Endothelial cell of umbilical vein (primary cell): ENCODE results near the gene CHCHD3. TPM values are rescaled to one million over a fixed set of nuclear protein-coding genes. Genes with fewer than 3 reads are reported as not detected.

ENCODE experiments used
- BruUV-seq: library from RNA; stranded (reverse); fragments of 400-500 nt; replicated peaks from 2 replicates; lab custom pipeline; 2021; lab: Mats Ljungman, UMichigan
- CTCF ChIA-PET: fragments of 300-600, 350-600 bp; sonication (Branson Sonifier 250); formaldehyde crosslinking; loops from one replicate; lab custom pipeline; 2021; ENCODE audit warnings: antibody characterized with exemption, inconsistent platforms; lab: Charles Lee
- POLR2A ChIA-PET: fragments of 300-600, 350-600 bp; sonication (Branson Sonifier 250); formaldehyde crosslinking; loops from one replicate; lab custom pipeline; 2021; ENCODE audit warnings: antibody characterized with exemption, inconsistent platforms; lab: Charles Lee
- DNase-seq: peaks from one replicate; pipeline ENCODE4 v3.0.0-alpha.2; 2011; ENCODE audit warnings: low read depth, low spot score
- FAIRE-seq: peaks from 2 replicates; lab custom pipeline; 2011; peaks lifted over from hg19 to GRCh38; lab: Jason Lieb, UNC
- H2AFZ ChIP-seq: 2 replicates; pipeline ENCODE4 v1.6.0; 2012; ENCODE audit warnings: low read depth, low read length, control low read depth, inconsistent platforms
- H3K27ac ChIP-seq: 2 replicates; pipeline ENCODE4 v1.5.1; 2011; ENCODE audit warnings: low read depth, mild to moderate bottlenecking, control low read depth, low read length, moderate library complexity; ENCODE audit not compliant: insufficient read depth
- H3K27me3 ChIP-seq, 2 experiments: 2 replicates each; pipeline versions ENCODE4 v1.6.0 to v1.6.1; 2011; ENCODE audit warnings: low read length in 2 of 2, mixed read lengths in 1 of 2; ENCODE audit not compliant: control insufficient read depth in 2 of 2, insufficient read depth in 2 of 2
- H3K36me3 ChIP-seq, 2 experiments: 2 replicates in 1 of 2; 3 replicates in 1 of 2; pipeline ENCODE4 v1.5.1; 2011; ENCODE audit warnings: low read length in 2 of 2, mild to moderate bottlenecking in 1 of 2, moderate library complexity in 1 of 2; ENCODE audit not compliant: control insufficient read depth in 2 of 2, insufficient read depth in 2 of 2; ENCODE audit errors: extremely low read depth in 1 of 2
- H3K4me1 ChIP-seq: 3 replicates; pipeline ENCODE4 v1.5.1; 2011; ENCODE audit warnings: mild to moderate bottlenecking, low read length; ENCODE audit not compliant: control insufficient read depth, insufficient read depth; ENCODE audit errors: extremely low read depth
- H3K4me2 ChIP-seq: 2 replicates; pipeline ENCODE4 v1.6.1; 2011; ENCODE audit warnings: low read length, control low read depth, mixed read lengths; ENCODE audit not compliant: insufficient read depth
- H3K4me3 ChIP-seq, 3 experiments: fragments of 200-600 bp in 1 of 3; sonication (generic), shearing (Covaris generic) in 1 of 3; replicated peaks in 1 of 3; 2 replicates each; pipeline ENCODE4 v1.5.1; 2011 to 2016; ENCODE audit warnings: control low read depth in 3 of 3, low read length in 3 of 3, mild to moderate bottlenecking in 2 of 3, inconsistent platforms in 1 of 3, low read depth in 1 of 3, moderate library complexity in 1 of 3; ENCODE audit not compliant: insufficient read depth in 1 of 3
- H3K79me2 ChIP-seq: 2 replicates; pipeline ENCODE4 v1.6.0; 2012; ENCODE audit warnings: low read length, inconsistent platforms; ENCODE audit not compliant: control insufficient read depth, insufficient read depth
- H3K9ac ChIP-seq: replicated peaks from 2 replicates; pipeline ENCODE3; 2011; ENCODE audit warnings: low read length, control low read depth; ENCODE audit not compliant: insufficient read depth; ENCODE audit errors: extremely low read depth
- H3K9me1 ChIP-seq: replicated peaks from 3 replicates; pipeline ENCODE4 v1.6.0; 2011; ENCODE audit warnings: mild to moderate bottlenecking, low read length; ENCODE audit not compliant: control insufficient read depth, insufficient read depth; ENCODE audit errors: extremely low read depth
- H3K9me3 ChIP-seq: replicated peaks from 2 replicates; pipeline ENCODE4 v1.5.1; 2012; ENCODE audit warnings: low read length, inconsistent platforms; ENCODE audit not compliant: control insufficient read depth, insufficient read depth
- H4K20me1 ChIP-seq: replicated peaks from 2 replicates; pipeline ENCODE3; 2011; ENCODE audit warnings: mild to moderate bottlenecking, low read length; ENCODE audit not compliant: control insufficient read depth, insufficient read depth; ENCODE audit errors: extremely low read depth
- CTCF ChIP-seq, 2 donors: IDR thresholded peaks; 1 replicate in 1 of 2; 2 replicates in 1 of 2; pipeline ENCODE4 v1.5.1; 2011; ENCODE audit warnings: low read length in 2 of 2, mild to moderate bottlenecking in 2 of 2, moderate library complexity in 2 of 2, control low read depth in 1 of 2, inconsistent platforms in 1 of 2, low read depth in 1 of 2; ENCODE audit not compliant: insufficient read depth in 1 of 2; ENCODE audit errors: extremely low read depth in 1 of 2
- EZH2 ChIP-seq: IDR thresholded peaks from 2 replicates; pipeline ENCODE4 v1.6.1; 2012; ENCODE audit warnings: borderline replicate concordance, low read depth, mild to moderate bottlenecking, moderate library complexity, low read length, inconsistent platforms; ENCODE audit not compliant: severe bottlenecking
- FOS ChIP-seq: IDR thresholded peaks from 2 replicates; pipeline ENCODE4 v1.6.1; 2011; ENCODE audit warnings: mild to moderate bottlenecking, low read length, moderate library complexity, borderline replicate concordance; ENCODE audit not compliant: insufficient read depth
- GATA2 ChIP-seq: IDR thresholded peaks from 2 replicates; pipeline ENCODE4 v1.7.0; 2011; ENCODE audit warnings: low read depth, mild to moderate bottlenecking, moderate library complexity, mixed read lengths, low read length; ENCODE audit not compliant: insufficient read length, insufficient read depth
- JUN ChIP-seq: IDR thresholded peaks from 2 replicates; pipeline ENCODE4 v1.6.1; 2011; ENCODE audit warnings: borderline replicate concordance, low read depth; ENCODE audit not compliant: insufficient read length, insufficient read depth
- MAX ChIP-seq: IDR thresholded peaks from 2 replicates; pipeline ENCODE4 v1.6.1; 2011; ENCODE audit not compliant: insufficient read depth, insufficient read length
- MYC ChIP-seq: IDR thresholded peaks from one replicate; pipeline ENCODE4 v1.6.1; 2011; ENCODE audit warnings: mild to moderate bottlenecking, low read depth, low read length
- POLR2A ChIP-seq: IDR thresholded peaks from 2 replicates; pipeline ENCODE4 v1.6.1; 2012; ENCODE audit warnings: low read depth, mild to moderate bottlenecking, control low read depth, low read length
- POLR2AphosphoS5 ChIP-seq: IDR thresholded peaks from 2 replicates; pipeline ENCODE4 v1.6.1; 2012; ENCODE audit warnings: low read depth, mild to moderate bottlenecking, control low read depth, low read length, moderate library complexity; ENCODE audit not compliant: insufficient read depth
- dilution Hi-C: fragments of 300-500 bp; cut with MboI; formaldehyde crosslinking; loops from one replicate; pipeline ENCODE4 v1.15.0; 2019; ENCODE audit warnings: low sequenced_read_pairs; ENCODE audit not compliant: extremely low pct_ligation_motif_present
- intact Hi-C: fragments of 100-400 bp; cut with micrococcal nuclease; formaldehyde crosslinking; loops from one replicate; pipeline ENCODE4 v1.10.0; 2022
- polyA plus RNA-seq, 4 experiments: library from polyadenylated mRNA; depleted of rRNA in 3 of 4; stranded (reverse) in 3 of 4; unstranded in 1 of 4; fragments of >200 nt; gene quantifications; 2 replicates each; pipeline versions ENCODE4 v1.2.1 to v1.2.3, GENCODE V29; 2011 to 2012; ENCODE audit warnings: missing spikeins in 1 of 4
- total RNA-seq: library from RNA; stranded (reverse); gene quantifications from 2 replicates; pipeline ENCODE4 v1.2.3, GENCODE V29; 2021

CHCHD3 gene
- total and polyA plus RNA-seq, 2 donors (not counting 3 experiments of a cell fraction or from before 2014, with no cell fraction given) = 22.0 to 63.7 TPM

DNA sequence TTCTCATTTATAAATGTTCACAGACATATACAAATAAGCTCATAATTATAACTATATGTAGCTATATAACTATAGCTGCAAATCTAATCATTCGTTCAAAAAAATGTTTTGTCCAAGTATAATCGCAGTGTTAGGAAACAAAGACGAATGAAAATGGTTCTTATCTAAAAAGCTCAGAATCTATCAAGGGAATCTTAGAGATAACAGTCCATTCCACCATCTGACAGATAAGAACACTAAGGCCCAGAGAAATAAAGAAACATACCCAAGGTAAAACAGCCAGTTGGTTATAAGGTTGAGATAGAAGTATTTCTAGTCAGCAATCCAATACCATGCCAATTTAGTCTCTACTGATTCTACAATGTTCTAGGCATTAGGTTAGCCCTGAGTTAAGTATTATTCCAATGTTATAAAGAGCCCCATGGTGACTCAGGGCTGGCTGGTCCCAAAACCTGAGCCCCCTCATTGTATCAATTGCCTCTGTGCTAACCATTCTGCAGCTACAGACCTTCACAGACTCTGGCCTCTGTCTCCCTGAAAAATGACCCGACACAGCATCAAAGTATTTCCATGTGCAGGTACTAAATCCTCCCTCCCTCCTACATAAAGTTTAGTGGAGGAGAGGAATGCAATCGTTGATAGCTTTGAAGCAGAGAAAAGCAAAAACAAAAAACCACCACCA, 30.0 kb downstream of the CHCHD3 start:
- DNase-seq (no peak), FAIRE-seq (peak; percentile 8)
- H3K9me3 ChIP-seq = no peaks in the 10 kb centered on the region
- H3K36me3 ChIP-seq = no peaks in the 10 kb centered on the region
- intact Hi-C loops = no loop called here
- no peaks in the 10 kb centered on the region for H3K4me1 ChIP-seq
- TF ChIP-seq POLR2A = no peak
- no peak for TF ChIP-seq POLR2AphosphoS5
- no peak for TF ChIP-seq JUN
- no peak for TF ChIP-seq FOS
- no peak for TF ChIP-seq GATA2
- no peak for TF ChIP-seq MYC
- TF ChIP-seq EZH2 = no peak
- TF ChIP-seq MAX = no peak
- TF ChIP-seq CTCF (IDR thresholded peaks at IDR 0.05; ENCODE audit: extremely low read depth in 1 of 2, insufficient read depth in 1 of 2, low read depth in 1 of 2, low read length in 2 of 2) = no peak
- no peak overlapping the region for H2AFZ ChIP-seq
- ChIA-PET CTCF (interaction anchor here (0.9 to 1.4 kb wide), 2 partner anchors 16 to 19 kb away, joined by 3 read pairs; no protein-coding TSS in a partner anchor), POLR2A (no interaction called here)
- no peak overlapping the region for H3K4me2 ChIP-seq
- H4K20me1 ChIP-seq = peaks cover 3% of the 10 kb centered on the region
- H3K79me2 ChIP-seq = peaks cover 58% of the 10 kb centered on the region
- dilution Hi-C loops = no loop called here
- no peaks in the 10 kb centered on the region for H3K27me3 ChIP-seq
- no peaks in the 10 kb centered on the region for H3K9me1 ChIP-seq
- no peak overlapping the region for H3K27ac ChIP-seq
- no peak overlapping the region for H3K4me3 ChIP-seq
- no TSS peak for BruUV-seq
- H3K9ac ChIP-seq = no peak overlapping the region
